ENCODE measurements around the gene SEPTIN6. TPM values are rescaled to one million over a fixed set of nuclear protein-coding genes. Genes with fewer than 3 reads are reported as not detected.

The SEPTIN6 gene
- total and polyA plus RNA-seq, 2 donors (not counting 1 experiment from before 2014, with no cell fraction given) = 227 to 310 TPM

DNA sequence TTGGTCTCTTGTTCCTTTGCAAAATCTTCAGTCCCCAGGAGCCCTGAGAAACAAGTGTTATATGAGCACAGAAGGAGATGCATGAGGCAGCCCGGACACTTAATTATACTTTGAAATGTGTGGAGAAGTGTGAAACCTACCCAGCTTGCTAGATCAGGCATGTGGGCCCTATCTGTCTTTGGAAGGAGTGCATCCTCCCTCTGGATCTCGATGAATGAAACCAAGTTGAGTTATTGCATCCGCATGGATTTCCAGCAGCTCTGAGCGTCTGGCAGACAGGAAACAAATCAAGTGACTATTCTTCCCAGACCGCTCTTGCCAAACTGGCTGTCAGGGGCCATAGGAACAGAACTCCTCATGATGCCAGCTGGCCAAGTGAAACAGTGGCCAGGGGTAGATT is 45.8 kb upstream of the SEPTIN6 start:
- POLR2A ChIA-PET = no interaction called here
- CTCF ChIA-PET = no interaction called here
- H3K79me2 ChIP-seq (ENCODE audit: control insufficient read depth, insufficient read depth, low read length) = no peaks in the 10 kb centered on the region

DNA sequence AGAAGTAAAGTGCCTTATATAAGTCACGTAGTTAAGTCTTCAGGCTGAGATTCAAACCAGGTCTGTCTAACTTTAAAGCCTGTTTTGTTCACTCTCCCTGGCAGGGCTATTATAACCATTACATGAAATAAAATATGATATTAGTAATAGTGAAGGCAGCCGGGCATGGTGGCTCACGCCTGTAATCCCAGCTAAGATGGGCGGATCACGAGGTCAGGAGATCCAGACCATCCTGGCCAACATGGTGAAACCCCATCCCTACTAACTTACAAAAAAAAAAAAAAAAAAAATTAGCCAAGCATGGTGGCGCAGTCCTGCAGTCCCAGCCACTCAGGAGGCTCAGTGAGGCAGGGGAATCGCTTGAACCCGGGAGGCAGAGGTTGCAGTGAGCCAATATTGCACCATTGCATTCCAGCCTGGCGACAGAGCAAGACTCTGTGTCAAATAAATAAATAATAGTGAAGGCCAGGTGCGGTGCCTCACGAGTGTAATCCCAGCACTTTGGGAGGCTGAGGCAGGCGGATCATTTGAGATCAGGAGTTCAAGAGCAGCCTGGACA is 43.3 kb upstream of the SEPTIN6 start:
- no peak overlapping the region for H3K27ac Mint-ChIP-seq

More for the DNA sequence above, 45.8 kb upstream of the SEPTIN6 start:
- Mint-ChIP-seq H3K27ac (no peak overlapping the region), H3K27me3 (no peaks in the 10 kb centered on the region), H3K9me3 (ENCODE audit: insufficient read depth) (no peaks in the 10 kb centered on the region), H3K4me1 (no peaks in the 10 kb centered on the region), H3K4me3 (no peak overlapping the region)
- no peak overlapping the region for H2AFZ ChIP-seq (ENCODE audit: insufficient read depth, low read depth, low read length, poor library complexity, severe bottlenecking)
- no peaks in the 10 kb centered on the region for H3K4me1 ChIP-seq (ENCODE audit: control insufficient read depth in 2 of 2, insufficient read depth in 2 of 2, low read length in 2 of 2)
- H3K9ac ChIP-seq (ENCODE audit: low read length) = no peak overlapping the region
- intact Hi-C loops (cut with micrococcal nuclease) = no loop called here
- H3K27me3 ChIP-seq (replicated peaks in 1 of 4; ENCODE audit: control extremely low read depth in 1 of 4, control insufficient read depth in 3 of 4, insufficient read depth in 4 of 4, low read length in 3 of 4) = no peaks in the 10 kb centered on the region
- DNase-seq = no peak
- H3K4me3 ChIP-seq (ENCODE audit: control extremely low read depth in 1 of 5, extremely low read depth in 1 of 5, insufficient read depth in 1 of 5, low read depth in 2 of 5, low read length in 4 of 5) = no peak overlapping the region
- H3K36me3 ChIP-seq (replicated peaks in 1 of 2; ENCODE audit: control extremely low read depth in 1 of 2, control insufficient read depth in 1 of 2, extremely low read depth in 1 of 2, insufficient read depth in 2 of 2, low read length in 1 of 2) = no peaks in the 10 kb centered on the region
- 93% methylated on average over 5 of the region's 5 CpGs for WGBS (ENCODE audit: insufficient coverage)
- H4K20me1 ChIP-seq (ENCODE audit: control insufficient read depth, insufficient read depth, low read length, poor library complexity, severe bottlenecking) = no peaks in the 10 kb centered on the region
- no peaks in the 10 kb centered on the region for H3K9me3 ChIP-seq (ENCODE audit: control extremely low read depth in 1 of 3, control insufficient read depth in 2 of 3, insufficient read depth in 1 of 3, low read length in 2 of 3)
- no peak overlapping the region for H3K27ac ChIP-seq (ENCODE audit: low read length in 2 of 2)
- TF ChIP-seq EZH2 (IDR thresholded peaks at IDR 0.05; ENCODE audit: borderline replicate concordance, insufficient read depth, low read depth, low read length, poor library complexity, severe bottlenecking) (no peak), CTCF (IDR thresholded peaks at IDR 0.05) (no peak)
- H3K4me2 ChIP-seq (replicated peaks; ENCODE audit: low read depth, low read length, poor library complexity, severe bottlenecking) = no peak overlapping the region
- ATAC-seq (ENCODE audit: low read depth) = no peak

More for the DNA sequence above, 43.3 kb upstream of the SEPTIN6 start:
- Histone ChIP-seq H3K4me3 (ENCODE audit: control extremely low read depth in 1 of 5, extremely low read depth in 1 of 5, insufficient read depth in 1 of 5, low read depth in 2 of 5, low read length in 4 of 5) (no peak overlapping the region), H3K27ac (ENCODE audit: low read length in 2 of 2) (no peak overlapping the region), H3K9me3 (ENCODE audit: control extremely low read depth in 1 of 3, control insufficient read depth in 2 of 3, insufficient read depth in 1 of 3, low read length in 2 of 3) (no peaks in the 10 kb centered on the region), H3K79me2 (ENCODE audit: control insufficient read depth, insufficient read depth, low read length) (no peaks in the 10 kb centered on the region), H4K20me1 (ENCODE audit: control insufficient read depth, insufficient read depth, low read length, poor library complexity, severe bottlenecking) (no peaks in the 10 kb centered on the region), H3K4me2 (replicated peaks; ENCODE audit: low read depth, low read length, poor library complexity, severe bottlenecking) (no peak overlapping the region), H3K9ac (ENCODE audit: low read length) (no peak overlapping the region), H3K27me3 (replicated peaks in 1 of 4; ENCODE audit: control extremely low read depth in 1 of 4, control insufficient read depth in 3 of 4, insufficient read depth in 4 of 4, low read length in 3 of 4) (no peaks in the 10 kb centered on the region), H3K4me1 (ENCODE audit: control insufficient read depth in 2 of 2, insufficient read depth in 2 of 2, low read length in 2 of 2) (no peaks in the 10 kb centered on the region), H3K36me3 (replicated peaks in 1 of 2; ENCODE audit: control extremely low read depth in 1 of 2, control insufficient read depth in 1 of 2, extremely low read depth in 1 of 2, insufficient read depth in 2 of 2, low read length in 1 of 2) (no peaks in the 10 kb centered on the region), H2AFZ (ENCODE audit: insufficient read depth, low read depth, low read length, poor library complexity, severe bottlenecking) (no peak overlapping the region)
- TF ChIP-seq CTCF (IDR thresholded peaks at IDR 0.05) = no peak
- intact Hi-C loops (cut with micrococcal nuclease) = no loop called here
- no peaks in the 10 kb centered on the region for H3K27me3 Mint-ChIP-seq
- ATAC-seq (ENCODE audit: low read depth) (no peak), DNase-seq (no peak)
- H3K4me1 Mint-ChIP-seq = no peaks in the 10 kb centered on the region
- H3K4me3 Mint-ChIP-seq = no peak overlapping the region
- ChIA-PET POLR2A (no interaction called here), CTCF (no interaction called here)
- WGBS (ENCODE audit: insufficient coverage) = 96% methylated on average over 4 of the region's 12 CpGs
- no peaks in the 10 kb centered on the region for H3K9me3 Mint-ChIP-seq (ENCODE audit: insufficient read depth)
